Measurements from ENCODE around the gene GFAP.

GFAP gene

DNA sequence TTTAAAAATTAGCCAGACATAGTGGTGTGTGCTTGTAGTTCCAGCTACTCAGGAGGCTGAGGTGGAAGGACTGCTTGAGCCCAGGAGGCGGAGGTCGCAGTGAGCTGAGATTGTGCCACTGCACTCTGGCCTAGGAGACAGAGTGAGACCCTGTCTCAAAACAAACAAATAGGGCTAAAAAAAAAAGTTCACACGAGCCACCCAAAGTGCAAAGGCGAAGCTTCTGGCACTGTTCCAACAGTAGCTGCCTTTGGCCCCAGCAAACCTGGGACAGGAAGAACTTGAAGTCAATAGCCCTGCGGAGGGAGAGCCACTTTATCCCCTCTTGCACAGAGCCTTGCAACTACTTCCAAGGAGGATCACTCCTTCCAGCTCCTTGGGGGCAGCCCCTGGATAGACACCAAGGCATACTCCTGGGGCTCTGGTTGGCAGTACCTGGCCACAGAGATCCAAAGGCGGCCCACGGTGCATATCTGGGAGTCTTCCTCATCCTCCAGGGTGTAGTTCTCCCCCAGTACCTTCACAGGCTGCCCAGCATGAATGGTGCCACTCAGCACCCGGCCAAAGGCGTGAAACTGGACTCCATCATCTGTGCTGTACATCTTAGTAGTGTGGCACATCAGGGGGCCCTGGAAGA is 52.9 kb downstream of the GFAP start:
- H3K36me3 ChIP-seq (ENCODE audit: insufficient read depth, low read length), result peaks cover 77% of the 10 kb centered on the region
- no peak overlapping the region for H3K27ac ChIP-seq
- H3K9ac ChIP-seq (ENCODE audit: insufficient read length), result no peak overlapping the region
- H3K4me3 ChIP-seq, result no peak overlapping the region
- DNase-seq (ENCODE audit: low read depth, low spot score), result no peak
- no peaks in the 10 kb centered on the region for H3K9me3 ChIP-seq (ENCODE audit: low read depth, low read length)
- TF ChIP-seq FOXP2 (optimal IDR thresholded peaks at IDR 0.05; ENCODE audit: control extremely low read depth, extremely low read length, insufficient read depth), result no peak
- no peak for TF ChIP-seq EZH2 (IDR thresholded peaks at IDR 0.05)
- no peak for TF ChIP-seq POLR2AphosphoS5 (IDR thresholded peaks at IDR 0.05; ENCODE audit: borderline replicate concordance, low read depth, low read length)

DNA sequence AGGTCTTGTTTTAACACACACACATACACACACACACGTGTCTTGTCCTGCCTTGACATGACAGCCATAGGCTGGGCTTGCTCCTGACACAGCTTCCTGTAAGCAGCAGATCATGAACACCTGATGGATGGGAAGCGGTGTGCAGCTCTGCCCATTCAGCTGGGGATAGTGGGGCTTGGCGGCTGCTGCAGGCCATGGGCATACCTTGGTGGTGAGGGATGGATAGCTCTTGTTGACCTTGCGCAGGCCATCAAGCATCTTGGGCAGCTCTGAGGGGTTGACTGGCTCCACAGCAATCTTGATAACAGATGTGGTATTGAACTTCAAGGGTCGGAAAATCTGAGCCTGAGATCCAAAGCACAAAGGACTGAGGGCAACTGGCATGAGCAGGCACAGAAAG is 55.6 kb downstream of the GFAP start:
- Histone ChIP-seq H3K36me3 (ENCODE audit: insufficient read depth, low read length) (peaks cover 93% of the 10 kb centered on the region), H3K27ac (no peak overlapping the region), H3K4me3 (no peak overlapping the region), H3K9ac (ENCODE audit: insufficient read length) (no peak overlapping the region), H3K9me3 (ENCODE audit: low read depth, low read length) (no peaks in the 10 kb centered on the region)
- TF ChIP-seq EZH2 (IDR thresholded peaks at IDR 0.05), result no peak
- no peak for TF ChIP-seq POLR2AphosphoS5 (IDR thresholded peaks at IDR 0.05; ENCODE audit: borderline replicate concordance, low read depth, low read length)
- TF ChIP-seq FOXP2 (optimal IDR thresholded peaks at IDR 0.05; ENCODE audit: control extremely low read depth, extremely low read length, insufficient read depth), result no peak
- no peak for DNase-seq (ENCODE audit: low read depth, low spot score)

DNA sequence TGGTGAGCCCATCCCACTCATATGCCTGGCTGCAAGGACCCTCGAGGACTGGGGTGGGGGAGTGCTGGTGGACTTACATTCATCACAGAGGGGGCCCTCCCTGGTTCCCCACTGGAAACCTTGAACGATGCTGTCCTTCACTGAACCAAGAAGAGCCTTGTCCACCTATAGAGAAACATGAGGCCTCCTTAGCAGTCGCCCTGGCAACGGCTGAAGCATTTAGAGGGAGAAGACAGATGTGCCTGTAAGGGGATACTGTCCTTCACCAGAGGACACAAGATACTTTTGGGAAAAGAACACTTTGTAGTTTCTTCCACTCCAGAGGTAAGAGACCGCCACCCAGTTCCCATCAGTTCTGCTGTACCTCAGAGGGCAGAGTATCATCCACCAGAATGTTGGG is 61.1 kb downstream of the GFAP start:
- no peak overlapping the region for H3K27ac ChIP-seq
- H3K9me3 ChIP-seq (ENCODE audit: low read depth, low read length), result no peaks in the 10 kb centered on the region
- peaks cover 89% of the 10 kb centered on the region for H3K36me3 ChIP-seq (ENCODE audit: insufficient read depth, low read length)
- no peak for DNase-seq (ENCODE audit: low read depth, low spot score)
- H3K9ac ChIP-seq (ENCODE audit: insufficient read length), result no peak overlapping the region
- no peak for TF ChIP-seq EZH2 (IDR thresholded peaks at IDR 0.05)
- no peak for TF ChIP-seq FOXP2 (optimal IDR thresholded peaks at IDR 0.05; ENCODE audit: control extremely low read depth, extremely low read length, insufficient read depth)
- TF ChIP-seq POLR2AphosphoS5 (IDR thresholded peaks at IDR 0.05; ENCODE audit: borderline replicate concordance, low read depth, low read length), result no peak
- H3K4me3 ChIP-seq, result no peak overlapping the region
